KMS-11 (cell line): ENCODE results near the gene TLCD3B.

Experiments
- H2AFZ ChIP-seq: fragments of 200-600 bp; sonication (generic); 2 replicates; pipeline ENCODE4 v1.6.1; 2016; ENCODE audit warnings: antibody characterized with exemption, mixed run types, low read depth
- H3K27ac ChIP-seq: fragments of 200-600 bp; sonication (generic); 2 replicates; pipeline ENCODE4 v1.6.1; 2016; ENCODE audit warnings: mild to moderate bottlenecking, mixed run types
- H3K27me3 ChIP-seq: fragments of 200-600 bp; sonication (generic); 2 replicates; pipeline ENCODE4 v1.6.1; 2017; ENCODE audit warnings: mild to moderate bottlenecking, low read depth, mixed run types, moderate library complexity; ENCODE audit not compliant: insufficient read depth
- H3K36me3 ChIP-seq: fragments of 200-600 bp; sonication (generic); 2 replicates; pipeline ENCODE4 v1.6.1; 2017; ENCODE audit warnings: mild to moderate bottlenecking, mixed run types; ENCODE audit not compliant: insufficient read depth
- H3K4me1 ChIP-seq: fragments of 200-600 bp; sonication (generic); 2 replicates; pipeline ENCODE4 v1.6.1; 2016; ENCODE audit warnings: mild to moderate bottlenecking, low read depth, mixed run types; ENCODE audit not compliant: poor library complexity, severe bottlenecking
- H3K4me2 ChIP-seq: fragments of 200-600 bp; sonication (generic); 2 replicates; pipeline ENCODE4 v1.7.0; 2016; ENCODE audit warnings: mild to moderate bottlenecking, mixed run types
- H3K4me3 ChIP-seq: fragments of 200-600 bp; sonication (generic); IDR thresholded peaks from 2 replicates; pipeline ENCODE4 v1.6.1; 2017; ENCODE audit warnings: low read depth, low read length, mixed read lengths; ENCODE audit not compliant: insufficient read depth
- H3K79me2 ChIP-seq: fragments of 200-600 bp; sonication (generic); 2 replicates; pipeline ENCODE4 v1.6.1; 2016; ENCODE audit warnings: low read depth, mixed run types; ENCODE audit not compliant: insufficient read depth
- H3K9ac ChIP-seq: fragments of 200-600 bp; sonication (generic); 2 replicates; pipeline ENCODE4 v1.6.1; 2016; ENCODE audit warnings: mild to moderate bottlenecking, mixed run types
- H4K20me1 ChIP-seq: fragments of 200-600 bp; sonication (generic); 2 replicates; pipeline ENCODE4 v1.6.1; 2016; ENCODE audit warnings: mild to moderate bottlenecking, mixed run types; ENCODE audit not compliant: insufficient read depth
- TF ChIP-seq, protein P1 (sequence below): fragments of 200-600 bp; sonication (generic); conservative IDR thresholded peaks from 2 replicates; pipeline ENCODE4 v1.6.1; 2017; ENCODE audit warnings: low read depth, mild to moderate bottlenecking, antibody characterized with exemption, low read length, moderate library complexity, mixed read lengths

The TLCD3B gene

GRCh38 chr16:30068750-30069610, 37.9 kb upstream of the TLCD3B start:
- H3K79me2 ChIP-seq: peaks cover 38% of the 10 kb centered on the region
- peaks cover 7% of the 10 kb centered on the region; the same call in 1 of the 2 replicates for H4K20me1 ChIP-seq
- no peak overlapping the region for H3K27ac ChIP-seq
- peaks cover 20% of the 10 kb centered on the region for H3K4me1 ChIP-seq
- H3K4me2 ChIP-seq: no peak overlapping the region
- no peak overlapping the region for H3K9ac ChIP-seq
- H3K36me3 ChIP-seq: peaks cover 39% of the 10 kb centered on the region; the same call in 1 of the 2 replicates
- no peak overlapping the region for H2AFZ ChIP-seq
- no peak overlapping the region for H3K4me3 ChIP-seq
- TF ChIP-seq, protein P1, sequence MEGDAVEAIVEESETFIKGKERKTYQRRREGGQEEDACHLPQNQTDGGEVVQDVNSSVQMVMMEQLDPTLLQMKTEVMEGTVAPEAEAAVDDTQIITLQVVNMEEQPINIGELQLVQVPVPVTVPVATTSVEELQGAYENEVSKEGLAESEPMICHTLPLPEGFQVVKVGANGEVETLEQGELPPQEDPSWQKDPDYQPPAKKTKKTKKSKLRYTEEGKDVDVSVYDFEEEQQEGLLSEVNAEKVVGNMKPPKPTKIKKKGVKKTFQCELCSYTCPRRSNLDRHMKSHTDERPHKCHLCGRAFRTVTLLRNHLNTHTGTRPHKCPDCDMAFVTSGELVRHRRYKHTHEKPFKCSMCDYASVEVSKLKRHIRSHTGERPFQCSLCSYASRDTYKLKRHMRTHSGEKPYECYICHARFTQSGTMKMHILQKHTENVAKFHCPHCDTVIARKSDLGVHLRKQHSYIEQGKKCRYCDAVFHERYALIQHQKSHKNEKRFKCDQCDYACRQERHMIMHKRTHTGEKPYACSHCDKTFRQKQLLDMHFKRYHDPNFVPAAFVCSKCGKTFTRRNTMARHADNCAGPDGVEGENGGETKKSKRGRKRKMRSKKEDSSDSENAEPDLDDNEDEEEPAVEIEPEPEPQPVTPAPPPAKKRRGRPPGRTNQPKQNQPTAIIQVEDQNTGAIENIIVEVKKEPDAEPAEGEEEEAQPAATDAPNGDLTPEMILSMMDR: peak; percentile 85
- no peaks in the 10 kb centered on the region for H3K27me3 ChIP-seq

- H3K4me3 ChIP-seq: no peak overlapping the region
- no peaks in the 10 kb centered on the region for H3K27me3 ChIP-seq
- peaks cover 41% of the 10 kb centered on the region for H3K79me2 ChIP-seq
- peaks cover 39% of the 10 kb centered on the region; the same call in 1 of the 2 replicates for H3K36me3 ChIP-seq
- H3K9ac ChIP-seq: no peak overlapping the region
- no peak overlapping the region for H3K27ac ChIP-seq
- H3K4me2 ChIP-seq: no peak overlapping the region
- TF ChIP-seq, protein P1: no peak
- peaks cover 26% of the 10 kb centered on the region for H3K4me1 ChIP-seq
- H2AFZ ChIP-seq: no peak overlapping the region
- H4K20me1 ChIP-seq: peaks cover 7% of the 10 kb centered on the region; the same call in 1 of the 2 replicates
These were observed 37.3 kb upstream of the TLCD3B start for GRCh38 chr16:30068333-30068732.

GRCh38 chr16:30067584-30067916, 36.5 kb upstream of the TLCD3B start:
- no peak overlapping the region for H3K9ac ChIP-seq
- peaks cover 7% of the 10 kb centered on the region; the same call in 1 of the 2 replicates for H4K20me1 ChIP-seq
- TF ChIP-seq, protein P1: no peak
- H3K79me2 ChIP-seq: peaks cover 41% of the 10 kb centered on the region
- H3K4me2 ChIP-seq: peak overlapping the region; percentile 75
- H3K36me3 ChIP-seq: peaks cover 39% of the 10 kb centered on the region; the same call in 1 of the 2 replicates
- no peak overlapping the region for H3K4me3 ChIP-seq
- peaks cover 34% of the 10 kb centered on the region for H3K4me1 ChIP-seq
- no peaks in the 10 kb centered on the region for H3K27me3 ChIP-seq
- no peak overlapping the region for H2AFZ ChIP-seq
- peak overlapping the region; percentile 20; the same call in 1 of the 2 replicates for H3K27ac ChIP-seq

DNA sequence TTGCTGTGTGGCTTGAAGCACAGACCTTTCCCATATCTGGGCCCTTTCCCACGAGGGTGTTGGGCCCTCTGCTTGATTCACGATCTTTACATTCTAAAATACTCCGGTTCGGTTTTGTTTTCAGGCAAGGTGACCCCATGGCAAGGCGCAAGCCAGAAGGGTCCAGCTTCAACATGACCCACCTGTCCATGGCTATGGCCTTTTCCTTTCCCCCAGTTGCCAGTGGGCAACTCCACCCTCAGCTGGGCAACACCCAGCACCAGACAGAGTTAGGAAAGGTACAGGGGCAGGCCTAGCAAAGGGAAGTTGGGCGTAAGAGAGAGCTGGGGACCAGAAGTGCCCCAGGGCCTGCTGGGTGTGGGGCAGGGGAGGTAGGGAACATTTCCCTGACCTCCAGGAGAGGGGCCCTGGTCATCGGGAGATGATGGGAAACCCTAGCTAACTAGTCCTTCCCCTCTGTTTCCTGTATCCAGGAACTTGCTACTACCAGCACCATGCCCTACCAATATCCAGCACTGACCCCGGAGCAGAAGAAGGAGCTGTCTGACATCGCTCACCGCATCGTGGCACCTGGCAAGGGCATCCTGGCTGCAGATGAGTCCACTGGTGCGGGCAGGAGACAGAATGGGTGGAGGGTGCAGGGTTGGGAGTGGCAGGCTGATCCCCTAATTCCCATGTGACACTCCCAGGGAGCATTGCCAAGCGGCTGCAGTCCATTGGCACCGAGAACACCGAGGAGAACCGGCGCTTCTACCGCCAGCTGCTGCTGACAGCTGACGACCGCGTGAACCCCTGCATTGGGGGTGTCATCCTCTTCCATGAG, 35.9 kb upstream of the TLCD3B start:
- TF ChIP-seq, protein P1: no peak
- Histone ChIP-seq H3K9ac (peak overlapping the region; percentile 85), H3K4me1 (peaks cover 35% of the 10 kb centered on the region), H3K27ac (peak overlapping the region; percentile 95), H3K4me2 (peak overlapping the region; percentile 75), H3K4me3 (peak overlapping the region; percentile 29), H3K79me2 (peaks cover 41% of the 10 kb centered on the region), H3K36me3 (peaks cover 35% of the 10 kb centered on the region; the same call in 1 of the 2 replicates), H2AFZ (no peak overlapping the region), H3K27me3 (no peaks in the 10 kb centered on the region), H4K20me1 (peaks cover 7% of the 10 kb centered on the region; the same call in 1 of the 2 replicates)
